Activated naive CD8-positive, alpha-beta T cell treated with anti-CD3 and anti-CD28 coated beads, Interleukin-2, amount 10 ng/mL, durations not matched to agents 7 days and 5 days (primary cell): ENCODE measurements around the gene CFAP46. TPM values are rescaled to one million over a fixed set of nuclear protein-coding genes. Genes with fewer than 3 reads are reported as not detected.

Experiments
- ATAC-seq: fragments of 150-1000 bp; cut with Tn5 transposase; one replicate; pipeline ENCODE4 v1.10.0; 2021; ENCODE audit warnings: low read depth, moderate library complexity
- POLR2A ChIA-PET: fragments of 350-600 bp; sonication (Branson Sonifier 250); formaldehyde crosslinking; loops from one replicate; lab custom pipeline; 2021; ENCODE audit warnings: antibody characterized with exemption; lab: Charles Lee
- DNase-seq: peaks from one replicate; pipeline ENCODE4 v3.0.0; 2021
- H3K27ac Mint-ChIP-seq: one replicate; pipeline ENCODE4 v1.8.0; 2022; ENCODE audit warnings: mild to moderate bottlenecking, mixed read lengths
- H3K27me3 Mint-ChIP-seq: one replicate; pipeline ENCODE4 v1.8.0; 2022; ENCODE audit warnings: mild to moderate bottlenecking, moderate library complexity, mixed read lengths
- H3K36me3 Mint-ChIP-seq: one replicate; pipeline ENCODE4 v1.8.0; 2021; ENCODE audit warnings: mild to moderate bottlenecking, mixed read lengths
- H3K4me1 Mint-ChIP-seq: one replicate; pipeline ENCODE4 v1.8.0; 2021; ENCODE audit warnings: mixed read lengths
- H3K4me3 Mint-ChIP-seq: one replicate; pipeline ENCODE4 v1.8.0; 2022; ENCODE audit warnings: mild to moderate bottlenecking, moderate library complexity, mixed read lengths
- H3K9me3 Mint-ChIP-seq: one replicate; pipeline ENCODE4 v1.8.0; 2021; ENCODE audit warnings: mixed read lengths
- total RNA-seq, 2 experiments: library from RNA; stranded (reverse); gene quantifications; one replicate each; pipeline ENCODE4 v1.2.3, GENCODE V29; 2021

Gene CFAP46
- total RNA-seq, 2 experiments from 2014 or later: not detected

DNA sequence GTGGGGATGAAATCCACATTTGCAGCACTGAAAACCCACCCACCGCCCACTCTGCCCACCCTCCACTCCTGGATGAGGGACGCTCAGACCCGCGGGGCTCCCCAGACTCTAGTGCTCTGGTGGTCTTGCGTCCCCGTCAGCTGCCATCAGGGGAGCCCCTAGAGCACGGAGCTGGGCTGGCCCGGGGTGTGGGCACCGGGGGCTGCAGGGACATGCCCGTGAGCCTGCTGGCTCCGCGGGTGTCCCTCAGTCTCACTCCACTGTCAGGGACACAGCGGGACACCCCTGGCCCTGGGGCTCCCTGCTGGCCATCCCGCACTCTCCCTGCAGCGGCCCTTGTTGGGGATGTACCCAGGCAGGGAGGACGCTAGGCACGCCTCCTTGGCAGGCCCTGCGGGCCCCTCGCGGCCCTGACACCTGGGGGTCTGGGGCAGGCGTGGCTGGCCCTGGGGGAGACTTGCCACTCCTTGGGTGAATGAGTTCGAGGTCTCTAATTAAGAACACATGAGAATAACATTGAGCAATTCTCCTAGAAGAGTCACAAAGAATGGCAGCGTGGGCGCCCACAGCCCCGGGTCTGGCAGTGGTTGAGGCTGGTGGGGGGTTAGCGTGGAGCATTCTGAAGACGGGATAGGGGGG, 64.2 kb downstream of the CFAP46 start:
- H3K9me3 Mint-ChIP-seq: peaks cover 7% of the 10 kb centered on the region
- H3K27ac Mint-ChIP-seq: no peak overlapping the region
- ATAC-seq (no peak), DNase-seq (no peak)
- H3K27me3 Mint-ChIP-seq: peaks cover 14% of the 10 kb centered on the region
- H3K36me3 Mint-ChIP-seq: no peaks in the 10 kb centered on the region
- no peaks in the 10 kb centered on the region for H3K4me1 Mint-ChIP-seq
- POLR2A ChIA-PET: no interaction called here
- no peak overlapping the region for H3K4me3 Mint-ChIP-seq

- Mint-ChIP-seq H3K9me3 (peaks cover 7% of the 10 kb centered on the region), H3K4me1 (no peaks in the 10 kb centered on the region), H3K27me3 (peaks cover 14% of the 10 kb centered on the region), H3K27ac (no peak overlapping the region), H3K36me3 (no peaks in the 10 kb centered on the region), H3K4me3 (no peak overlapping the region)
- ATAC-seq: no peak
- DNase-seq: no peak
- POLR2A ChIA-PET: no interaction called here
Measured at GRCh38 chr10:132877473-132877872, 64.9 kb downstream of the CFAP46 start.

DNA sequence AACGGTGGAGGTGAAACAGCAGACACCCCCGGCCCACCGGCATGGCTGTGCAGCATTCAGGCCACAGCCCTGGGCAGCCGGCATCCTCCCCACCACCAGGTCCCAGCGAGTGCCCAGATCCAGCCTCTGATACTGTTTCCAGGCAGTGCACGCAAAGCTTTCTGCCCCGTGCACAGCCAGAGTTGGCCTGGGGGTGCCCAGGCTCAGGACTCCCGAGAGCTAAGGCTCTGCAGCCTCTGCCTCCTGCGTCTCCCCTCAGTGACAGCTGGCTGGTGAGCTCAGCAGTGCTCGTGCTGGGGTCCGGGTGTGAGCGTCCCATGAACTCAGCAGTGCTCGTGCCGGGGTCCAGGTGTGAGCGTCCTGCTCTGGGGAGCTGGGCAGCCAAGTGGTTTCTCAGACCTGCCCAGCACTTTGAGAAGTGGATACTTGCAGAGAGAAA, 65.4 kb downstream of the CFAP46 start:
- peaks cover 7% of the 10 kb centered on the region for H3K9me3 Mint-ChIP-seq
- H3K27me3 Mint-ChIP-seq: peaks cover 14% of the 10 kb centered on the region
- no peaks in the 10 kb centered on the region for H3K36me3 Mint-ChIP-seq
- peak; percentile 12 for DNase-seq
- no peak for ATAC-seq
- no peaks in the 10 kb centered on the region for H3K4me1 Mint-ChIP-seq
- no peak overlapping the region for H3K27ac Mint-ChIP-seq
- no peak overlapping the region for H3K4me3 Mint-ChIP-seq
- POLR2A ChIA-PET: no interaction called here

DNA sequence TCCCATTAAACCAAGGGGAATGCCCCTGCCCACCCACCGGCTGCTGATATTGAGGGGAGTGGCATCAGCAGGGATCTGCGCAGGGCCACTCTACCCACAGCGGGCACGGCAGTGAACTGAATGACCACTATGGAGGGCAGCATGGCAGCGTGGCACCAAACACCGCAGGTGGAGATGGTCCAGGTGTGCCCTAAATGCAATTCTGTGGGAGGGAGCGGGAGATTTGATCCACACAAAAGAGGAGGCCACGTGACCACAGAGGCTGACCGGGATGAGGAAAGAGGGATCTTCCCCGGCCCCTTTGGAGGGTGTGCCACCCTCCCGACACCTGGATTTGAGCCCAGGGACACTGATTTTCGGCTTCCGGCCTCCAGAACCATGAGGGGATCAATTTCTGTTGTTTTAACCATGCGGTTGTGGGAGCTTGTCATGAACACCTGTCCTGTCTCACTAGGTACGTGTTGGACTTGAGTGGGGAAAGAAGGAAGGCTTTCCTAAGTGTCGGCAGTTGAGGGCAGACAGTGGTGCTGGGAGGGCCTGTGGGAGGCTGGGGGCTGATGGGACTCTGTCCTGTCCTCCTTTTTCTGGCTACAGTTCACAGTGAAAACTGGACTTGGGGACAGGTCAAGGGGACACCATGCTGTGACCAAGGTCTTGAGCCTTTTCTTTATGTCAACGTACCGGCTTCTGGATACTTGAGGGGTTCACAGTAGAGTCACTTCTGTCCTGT, 66.1 kb downstream of the CFAP46 start:
- DNase-seq: peak; percentile 15
- Mint-ChIP-seq H3K27me3 (peaks cover 14% of the 10 kb centered on the region), H3K36me3 (no peaks in the 10 kb centered on the region), H3K4me1 (no peaks in the 10 kb centered on the region), H3K9me3 (peaks cover 7% of the 10 kb centered on the region), H3K4me3 (no peak overlapping the region), H3K27ac (no peak overlapping the region)
- POLR2A ChIA-PET: no interaction called here
- no peak for ATAC-seq

DNA sequence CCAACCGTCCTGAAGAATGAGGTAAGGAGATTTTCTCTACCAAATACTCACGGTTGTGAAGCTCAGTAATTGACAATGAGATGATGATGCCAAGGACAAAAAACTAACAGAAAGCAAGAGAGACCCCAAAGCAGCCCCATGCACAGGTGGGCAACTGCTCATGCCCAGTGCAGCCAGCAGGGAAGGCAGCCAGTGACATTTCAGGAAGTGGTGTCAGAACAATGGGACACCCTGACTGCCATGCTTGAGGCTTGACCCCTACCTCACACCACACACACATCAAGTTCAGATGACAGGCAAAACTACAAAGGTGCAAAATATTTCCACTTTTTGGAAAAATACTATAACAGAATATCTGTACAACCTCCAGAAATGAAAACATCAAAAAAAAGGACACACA, 66.9 kb downstream of the CFAP46 start:
- H3K27ac Mint-ChIP-seq: no peak overlapping the region
- no peak for ATAC-seq
- H3K4me3 Mint-ChIP-seq: no peak overlapping the region
- peaks cover 7% of the 10 kb centered on the region for H3K9me3 Mint-ChIP-seq
- POLR2A ChIA-PET: no interaction called here
- peak; percentile 10 for DNase-seq
- H3K36me3 Mint-ChIP-seq: no peaks in the 10 kb centered on the region
- peaks cover 14% of the 10 kb centered on the region for H3K27me3 Mint-ChIP-seq
- no peaks in the 10 kb centered on the region for H3K4me1 Mint-ChIP-seq

DNA sequence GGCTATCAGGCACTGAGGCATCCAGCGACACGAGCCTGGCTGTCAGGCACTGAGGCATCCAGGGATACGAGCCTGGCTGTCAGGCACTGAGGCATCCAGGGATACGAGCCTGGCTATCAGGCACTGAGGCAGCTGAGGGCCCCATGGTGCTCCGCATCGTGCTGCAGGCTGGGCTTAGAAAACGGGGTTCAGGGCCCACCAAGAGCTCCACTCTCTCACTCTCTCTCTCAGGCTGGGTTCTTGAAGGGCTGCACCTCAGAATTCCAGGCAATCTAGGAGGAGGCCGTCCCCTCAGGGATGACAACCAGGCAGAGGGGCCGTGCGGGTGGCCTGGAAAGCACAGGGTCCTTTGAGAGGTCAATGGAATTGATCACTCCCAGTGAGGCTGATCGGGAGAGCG, 69.0 kb downstream of the CFAP46 start:
- H3K27me3 Mint-ChIP-seq: peaks cover 11% of the 10 kb centered on the region
- peaks cover 7% of the 10 kb centered on the region for H3K9me3 Mint-ChIP-seq
- H3K4me1 Mint-ChIP-seq: no peaks in the 10 kb centered on the region
- no peaks in the 10 kb centered on the region for H3K36me3 Mint-ChIP-seq
- no peak overlapping the region for H3K4me3 Mint-ChIP-seq
- no peak for ATAC-seq
- POLR2A ChIA-PET: no interaction called here
- H3K27ac Mint-ChIP-seq: no peak overlapping the region
- peak; percentile 7 for DNase-seq

- Mint-ChIP-seq H3K4me3 (no peak overlapping the region), H3K4me1 (no peaks in the 10 kb centered on the region), H3K36me3 (no peaks in the 10 kb centered on the region), H3K9me3 (peaks cover 7% of the 10 kb centered on the region), H3K27ac (no peak overlapping the region), H3K27me3 (peaks cover 11% of the 10 kb centered on the region)
- DNase-seq: peak; percentile 10
- POLR2A ChIA-PET: no interaction called here
- no peak for ATAC-seq
Measured at GRCh38 chr10:132872658-132873057, 69.7 kb downstream of the CFAP46 start.

GRCh38 chr10:132870426-132870825, 71.9 kb downstream of the CFAP46 start:
- peaks cover 10% of the 10 kb centered on the region for H3K27me3 Mint-ChIP-seq
- ATAC-seq: no peak
- H3K4me3 Mint-ChIP-seq: no peak overlapping the region
- no peaks in the 10 kb centered on the region for H3K36me3 Mint-ChIP-seq
- no peaks in the 10 kb centered on the region for H3K4me1 Mint-ChIP-seq
- no peak overlapping the region for H3K27ac Mint-ChIP-seq
- peak; percentile 4 for DNase-seq
- POLR2A ChIA-PET: no interaction called here
- H3K9me3 Mint-ChIP-seq: peaks cover 5% of the 10 kb centered on the region

GRCh38 chr10:132869621-132870020, 72.7 kb downstream of the CFAP46 start:
- POLR2A ChIA-PET: no interaction called here
- no peaks in the 10 kb centered on the region for H3K9me3 Mint-ChIP-seq
- H3K4me3 Mint-ChIP-seq: no peak overlapping the region
- H3K27me3 Mint-ChIP-seq: peaks cover 2% of the 10 kb centered on the region
- peaks cover 3% of the 10 kb centered on the region for H3K4me1 Mint-ChIP-seq
- H3K27ac Mint-ChIP-seq: no peak overlapping the region
- DNase-seq (peak; percentile 5), ATAC-seq (no peak)
- no peaks in the 10 kb centered on the region for H3K36me3 Mint-ChIP-seq

GRCh38 chr10:132868995-132869394, 73.4 kb downstream of the CFAP46 start:
- POLR2A ChIA-PET: no interaction called here
- Mint-ChIP-seq H3K4me1 (peaks cover 3% of the 10 kb centered on the region), H3K4me3 (no peak overlapping the region), H3K36me3 (no peaks in the 10 kb centered on the region), H3K27me3 (peaks cover 1% of the 10 kb centered on the region), H3K9me3 (no peaks in the 10 kb centered on the region), H3K27ac (no peak overlapping the region)
- ATAC-seq (no peak), DNase-seq (peak; percentile 20)

GRCh38 chr10:132867801-132868644, 74.3 kb downstream of the CFAP46 start:
- DNase-seq (peak; percentile 15), ATAC-seq (no peak)
- POLR2A ChIA-PET: no interaction called here
- H3K4me1 Mint-ChIP-seq: peaks cover 7% of the 10 kb centered on the region
- no peak overlapping the region for H3K27ac Mint-ChIP-seq
- no peaks in the 10 kb centered on the region for H3K36me3 Mint-ChIP-seq
- no peaks in the 10 kb centered on the region for H3K9me3 Mint-ChIP-seq
- H3K4me3 Mint-ChIP-seq: no peak overlapping the region
- H3K27me3 Mint-ChIP-seq: peaks cover 1% of the 10 kb centered on the region

DNA sequence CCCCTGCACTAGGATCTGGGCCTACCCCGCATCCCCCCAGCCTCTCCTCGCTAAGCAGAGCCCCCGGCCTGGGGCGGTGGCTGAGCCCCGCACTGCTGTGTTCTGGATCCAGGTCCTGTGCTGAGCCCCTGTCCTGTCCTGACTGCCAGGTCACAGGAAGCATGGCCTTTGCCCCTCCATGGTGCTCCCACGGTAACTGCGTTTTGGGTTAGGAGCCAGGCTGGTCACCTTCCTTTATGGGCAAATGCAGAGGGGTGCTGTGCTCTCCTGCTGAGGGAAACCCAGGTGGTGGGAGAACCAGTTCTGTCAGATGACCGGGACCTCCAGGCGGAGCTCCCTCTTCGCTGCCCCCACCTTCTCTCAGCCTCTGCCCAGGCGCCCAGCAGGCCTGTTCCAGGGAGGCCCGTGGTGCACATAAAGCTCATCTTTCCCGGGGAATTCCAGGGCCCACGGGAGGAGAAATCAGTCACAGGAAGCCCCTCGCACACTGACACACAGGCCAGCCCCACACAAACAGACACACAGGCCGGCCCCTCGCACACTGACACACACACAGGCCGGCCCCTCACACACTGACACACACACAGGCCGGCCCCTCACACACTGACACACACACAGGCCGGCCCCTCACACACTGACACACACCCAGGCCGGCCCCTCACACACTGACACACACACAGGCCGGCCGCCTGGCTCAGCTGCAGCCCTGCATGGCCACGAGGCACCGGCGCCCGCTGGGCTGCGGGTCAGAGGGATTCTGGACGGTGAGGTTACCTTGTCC, 75.6 kb downstream of the CFAP46 start:
- peaks cover 1% of the 10 kb centered on the region for H3K27me3 Mint-ChIP-seq
- no peaks in the 10 kb centered on the region for H3K36me3 Mint-ChIP-seq
- no peak overlapping the region for H3K4me3 Mint-ChIP-seq
- H3K9me3 Mint-ChIP-seq: no peaks in the 10 kb centered on the region
- POLR2A ChIA-PET: no interaction called here
- peak; percentile 11 for DNase-seq
- peaks cover 10% of the 10 kb centered on the region for H3K4me1 Mint-ChIP-seq
- ATAC-seq: no peak
- H3K27ac Mint-ChIP-seq: no peak overlapping the region
